ENCODE measurements around the gene WDR89.

- TF ChIP-seq, protein P1, sequence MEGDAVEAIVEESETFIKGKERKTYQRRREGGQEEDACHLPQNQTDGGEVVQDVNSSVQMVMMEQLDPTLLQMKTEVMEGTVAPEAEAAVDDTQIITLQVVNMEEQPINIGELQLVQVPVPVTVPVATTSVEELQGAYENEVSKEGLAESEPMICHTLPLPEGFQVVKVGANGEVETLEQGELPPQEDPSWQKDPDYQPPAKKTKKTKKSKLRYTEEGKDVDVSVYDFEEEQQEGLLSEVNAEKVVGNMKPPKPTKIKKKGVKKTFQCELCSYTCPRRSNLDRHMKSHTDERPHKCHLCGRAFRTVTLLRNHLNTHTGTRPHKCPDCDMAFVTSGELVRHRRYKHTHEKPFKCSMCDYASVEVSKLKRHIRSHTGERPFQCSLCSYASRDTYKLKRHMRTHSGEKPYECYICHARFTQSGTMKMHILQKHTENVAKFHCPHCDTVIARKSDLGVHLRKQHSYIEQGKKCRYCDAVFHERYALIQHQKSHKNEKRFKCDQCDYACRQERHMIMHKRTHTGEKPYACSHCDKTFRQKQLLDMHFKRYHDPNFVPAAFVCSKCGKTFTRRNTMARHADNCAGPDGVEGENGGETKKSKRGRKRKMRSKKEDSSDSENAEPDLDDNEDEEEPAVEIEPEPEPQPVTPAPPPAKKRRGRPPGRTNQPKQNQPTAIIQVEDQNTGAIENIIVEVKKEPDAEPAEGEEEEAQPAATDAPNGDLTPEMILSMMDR (IDR thresholded peaks at IDR 0.05), result no peak
- TF ChIP-seq YY1 (IDR thresholded peaks at IDR 0.05; ENCODE audit: low read depth) (no peak), CHD2 (IDR thresholded peaks at IDR 0.05; ENCODE audit: low read length, partially characterized antibody) (no peak), ZBTB33 (IDR thresholded peaks at IDR 0.05; ENCODE audit: borderline replicate concordance, low read depth) (no peak), SIN3A (IDR thresholded peaks at IDR 0.05; ENCODE audit: borderline replicate concordance, low read depth, low read length) (no peak), MEF2A (IDR thresholded peaks at IDR 0.05; ENCODE audit: borderline replicate concordance, low read depth) (no peak), NRF1 (IDR thresholded peaks at IDR 0.05; ENCODE audit: low read depth, low read length) (no peak)
Measured at GRCh38 chr14:63656194-63656593, 14.5 kb upstream of the WDR89 start.

Measured in SK-N-SH (cell line).